Right renal pelvis (tissue), 4 donors: ENCODE measurements around the gene RHOU. TPM values are rescaled to one million over a fixed set of nuclear protein-coding genes. Genes with fewer than 3 reads are reported as not detected.
"Not testable (repeated sequence)": the region's sequence is repeated elsewhere in the genome, so short reads cannot be mapped to it uniquely, and the experiment has no call there.

Source experiments
- DNase-seq, 4 donors: peaks; one replicate each; pipeline ENCODE4 v3.0.0-alpha.2; 2013; ENCODE audit warnings: low read depth in 4 of 4, low spot score in 3 of 4, missing footprints in 1 of 4
- polyA plus RNA-seq, 4 donors: library from polyadenylated mRNA; unstranded; fragments of 120-200 nt; gene quantifications; one replicate each; pipeline ENCODE4 v1.2.1, GENCODE V29; 2013; ENCODE audit not compliant: insufficient read length in 4 of 4

RHOU gene
- polyA plus RNA-seq, 4 donors: 18.1 to 20.3 (median 19.6) TPM

GRCh38 chr1:228755800-228756199 is 20.5 kb downstream of the RHOU start:
- DNase-seq: no peak

GRCh38 chr1:228756457-228756856 is 21.2 kb downstream of the RHOU start:
- DNase-seq: no peak

- no peak for DNase-seq
Observed at GRCh38 chr1:228758447-228758846, 23.2 kb downstream of the RHOU start.

- DNase-seq: no peak
Observed at GRCh38 chr1:228760979-228761378, 25.7 kb downstream of the RHOU start.

GRCh38 chr1:228763561-228763960 is 28.3 kb downstream of the RHOU start:
- DNase-seq: no peak

GRCh38 chr1:228765168-228765946 is 30.1 kb downstream of the RHOU start:
- DNase-seq: no peak

GRCh38 chr1:228766788-228767187 is 31.5 kb downstream of the RHOU start:
- no peak for DNase-seq

- no peak for DNase-seq
Observed at GRCh38 chr1:228767636-228768354, 32.5 kb downstream of the RHOU start.

- DNase-seq: no peak
Observed at GRCh38 chr1:228768355-228769000, 33.2 kb downstream of the RHOU start.

- DNase-seq: no peak
Observed at GRCh38 chr1:228770779-228771223, 35.5 kb downstream of the RHOU start.

- no peak for DNase-seq
Observed at GRCh38 chr1:228772516-228773212, 37.4 kb downstream of the RHOU start.

GRCh38 chr1:228775946-228776345 is 40.7 kb downstream of the RHOU start:
- not testable (repeated sequence) for DNase-seq

GRCh38 chr1:228776449-228776848 is 41.2 kb downstream of the RHOU start:
- no peak for DNase-seq

- DNase-seq: no peak
Observed at GRCh38 chr1:228777236-228777635, 42.0 kb downstream of the RHOU start.

GRCh38 chr1:228778026-228778425 is 42.7 kb downstream of the RHOU start:
- DNase-seq: no peak

GRCh38 chr1:228778466-228778865 is 43.2 kb downstream of the RHOU start:
- no peak for DNase-seq

GRCh38 chr1:228778961-228779360 is 43.7 kb downstream of the RHOU start:
- no peak for DNase-seq

GRCh38 chr1:228781161-228781808 is 46.0 kb downstream of the RHOU start:
- no peak for DNase-seq

GRCh38 chr1:228781809-228782661 is 46.8 kb downstream of the RHOU start:
- DNase-seq: no peak
